Smooth muscle cell (in vitro differentiated cells): ENCODE measurements around the gene ING2. TPM values are rescaled to one million over a fixed set of nuclear protein-coding genes. Genes with fewer than 3 reads are reported as not detected.

Experiments
- DNase-seq: peaks from one replicate; lab custom pipeline; 2025; ENCODE audit not compliant: unreplicated experiment; lab: John Stamatoyannopoulos, UW
- H2AFZ ChIP-seq: fragments of 200-600 bp; sonication (generic); 2 replicates; pipeline ENCODE4 v1.6.0; 2016; ENCODE audit warnings: antibody characterized with exemption, low read depth, mild to moderate bottlenecking
- H3F3A ChIP-seq: fragments of 200-600 bp; sonication (generic); 2 replicates; pipeline ENCODE4 v1.6.0; 2017; ENCODE audit warnings: antibody characterized with exemption, low read depth
- H3K27ac ChIP-seq: fragments of 200-600 bp; sonication (generic); 2 replicates; pipeline ENCODE4 v1.5.1; 2016; ENCODE audit warnings: low read depth, mild to moderate bottlenecking
- H3K27me3 ChIP-seq: fragments of 200-600 bp; sonication (generic); 2 replicates; pipeline ENCODE4 v1.6.1; 2016; ENCODE audit warnings: low read depth, mild to moderate bottlenecking
- H3K36me3 ChIP-seq: fragments of 200-600 bp; sonication (generic); 2 replicates; pipeline ENCODE4 v1.5.1; 2016; ENCODE audit warnings: low read depth
- H3K4me1 ChIP-seq: fragments of 200-600 bp; sonication (generic); 2 replicates; pipeline ENCODE4 v1.5.1; 2016; ENCODE audit warnings: low read depth
- H3K4me2 ChIP-seq: fragments of 200-600 bp; sonication (generic); 2 replicates; pipeline ENCODE4 v1.6.0; 2016; ENCODE audit warnings: mild to moderate bottlenecking
- H3K4me3 ChIP-seq: fragments of 200-600 bp; sonication (generic); 2 replicates; pipeline ENCODE4 v1.5.1; 2016; ENCODE audit warnings: mild to moderate bottlenecking
- H3K79me2 ChIP-seq: fragments of 200-600 bp; sonication (generic); 2 replicates; pipeline ENCODE4 v1.6.0; 2016; ENCODE audit warnings: low read depth, mild to moderate bottlenecking
- H3K9ac ChIP-seq: fragments of 200-600 bp; sonication (generic); 2 replicates; pipeline ENCODE4 v1.6.0; 2016; ENCODE audit warnings: low read depth
- H3K9me3 ChIP-seq: fragments of 200-600 bp; sonication (generic); replicated peaks from 2 replicates; pipeline ENCODE4 v1.5.1; 2016; ENCODE audit warnings: low read depth
- H4K20me1 ChIP-seq: fragments of 200-600 bp; sonication (generic); 2 replicates; pipeline ENCODE4 v1.6.0; 2016; ENCODE audit warnings: low read depth
- WGBS: methylation state at CpG from one replicate; pipeline ENCODE4 v1.1.7; 2016; ENCODE audit warnings: low lambda C conversion rate; 5-methylcytosine and 5-hydroxymethylcytosine counted together
- polyA plus RNA-seq: library from polyadenylated mRNA; unstranded; fragments of >200 nt; fragmentation: Nextera tagmentation; extraction: Ambion mirVana; gene quantifications from 2 replicates; pipeline ENCODE4 v1.2.1, GENCODE V29; 2016
- total RNA-seq: library from RNA; depleted of rRNA; stranded (reverse); fragments of >200 nt; gene quantifications from 2 replicates; pipeline ENCODE4 v1.2.3, GENCODE V29; 2014
- TF ChIP-seq, protein P1 (sequence below): fragments of 200-600 bp; sonication (generic); IDR thresholded peaks from 2 replicates; pipeline ENCODE4 v1.5.1; 2017; ENCODE audit warnings: borderline replicate concordance, mild to moderate bottlenecking, antibody characterized with exemption; ENCODE audit not compliant: insufficient read depth, poor library complexity, severe bottlenecking

The ING2 gene
- total and polyA plus RNA-seq, 2 experiments from 2014 or later = 16.3 to 30.1 TPM

DNA sequence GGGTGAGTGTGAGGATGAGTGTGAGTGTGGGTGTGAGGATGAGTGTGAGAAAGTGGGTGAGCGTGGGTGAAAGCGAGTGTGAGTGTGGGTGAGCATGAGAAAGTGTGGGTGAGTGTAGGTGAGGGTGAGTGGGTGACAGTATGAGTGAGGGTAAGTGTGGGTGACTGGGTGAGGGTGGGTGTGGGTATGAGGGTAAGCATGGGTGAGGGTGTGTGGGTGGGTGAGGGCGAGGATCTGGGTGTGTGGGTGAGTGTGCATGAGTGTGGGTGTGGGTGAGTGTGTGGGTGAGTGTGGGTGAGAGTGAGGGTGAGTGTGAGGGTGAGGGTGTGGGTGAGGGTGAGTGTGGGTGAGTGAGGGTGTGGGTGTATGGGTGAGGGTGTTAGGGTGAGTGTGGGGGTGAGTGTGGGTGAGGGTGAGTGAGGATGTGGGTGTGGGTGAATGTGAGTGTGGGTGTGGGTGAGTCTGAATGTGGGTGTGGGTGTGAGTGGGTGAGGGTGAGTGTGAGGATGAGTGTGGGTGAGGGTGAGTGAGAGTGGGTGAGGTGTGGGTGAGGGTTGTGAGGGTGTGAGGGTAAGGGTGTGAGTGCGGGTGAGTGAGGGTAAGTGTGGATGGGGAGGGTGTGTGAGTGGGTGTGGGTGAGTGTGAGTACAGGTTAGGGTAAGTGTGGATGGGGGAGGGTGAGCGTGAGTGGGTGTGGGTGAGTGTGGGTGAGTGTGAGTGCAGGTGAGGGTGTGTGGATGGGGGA is 48.9 kb downstream of the ING2 start:
- WGBS = 89% methylated on average over 1 of the region's 5 CpGs

DNA sequence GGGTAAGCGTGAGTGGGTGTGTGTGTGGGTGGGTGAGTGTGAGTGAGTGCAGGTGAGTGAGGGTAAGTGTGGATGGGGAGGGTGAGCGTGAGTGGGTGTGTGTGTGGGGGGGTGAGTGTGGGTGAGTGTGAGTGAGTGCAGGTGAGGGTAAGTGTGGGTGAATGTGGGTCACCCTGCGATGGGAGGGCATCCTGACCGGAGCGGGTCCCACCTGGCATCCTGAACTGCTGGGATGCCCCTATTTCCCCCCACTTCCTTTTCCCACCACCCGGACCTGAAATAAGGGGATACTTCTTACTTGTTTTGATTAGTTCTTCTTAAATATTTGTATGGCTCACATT is 49.5 kb downstream of the ING2 start:
- Histone ChIP-seq H3K9ac (no peak overlapping the region), H3K4me2 (no peak overlapping the region), H3K27ac (no peak overlapping the region), H3F3A (no peaks in the 10 kb centered on the region), H2AFZ (no peak overlapping the region), H3K9me3 (no peaks in the 10 kb centered on the region), H3K4me3 (no peak overlapping the region), H3K27me3 (no peaks in the 10 kb centered on the region), H3K4me1 (peaks cover 2% of the 10 kb centered on the region), H3K36me3 (no peaks in the 10 kb centered on the region), H4K20me1 (no peaks in the 10 kb centered on the region), H3K79me2 (no peaks in the 10 kb centered on the region)
- WGBS = 95% methylated on average over 4 of the region's 6 CpGs
- DNase-seq = no peak
- TF ChIP-seq, protein P1, sequence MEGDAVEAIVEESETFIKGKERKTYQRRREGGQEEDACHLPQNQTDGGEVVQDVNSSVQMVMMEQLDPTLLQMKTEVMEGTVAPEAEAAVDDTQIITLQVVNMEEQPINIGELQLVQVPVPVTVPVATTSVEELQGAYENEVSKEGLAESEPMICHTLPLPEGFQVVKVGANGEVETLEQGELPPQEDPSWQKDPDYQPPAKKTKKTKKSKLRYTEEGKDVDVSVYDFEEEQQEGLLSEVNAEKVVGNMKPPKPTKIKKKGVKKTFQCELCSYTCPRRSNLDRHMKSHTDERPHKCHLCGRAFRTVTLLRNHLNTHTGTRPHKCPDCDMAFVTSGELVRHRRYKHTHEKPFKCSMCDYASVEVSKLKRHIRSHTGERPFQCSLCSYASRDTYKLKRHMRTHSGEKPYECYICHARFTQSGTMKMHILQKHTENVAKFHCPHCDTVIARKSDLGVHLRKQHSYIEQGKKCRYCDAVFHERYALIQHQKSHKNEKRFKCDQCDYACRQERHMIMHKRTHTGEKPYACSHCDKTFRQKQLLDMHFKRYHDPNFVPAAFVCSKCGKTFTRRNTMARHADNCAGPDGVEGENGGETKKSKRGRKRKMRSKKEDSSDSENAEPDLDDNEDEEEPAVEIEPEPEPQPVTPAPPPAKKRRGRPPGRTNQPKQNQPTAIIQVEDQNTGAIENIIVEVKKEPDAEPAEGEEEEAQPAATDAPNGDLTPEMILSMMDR = no peak

More for the DNA sequence above, 48.9 kb downstream of the ING2 start:
- H3K9me3 ChIP-seq = no peaks in the 10 kb centered on the region
- H3K79me2 ChIP-seq = no peaks in the 10 kb centered on the region
- no peak overlapping the region for H3K4me2 ChIP-seq
- H3K4me3 ChIP-seq = no peak overlapping the region
- no peaks in the 10 kb centered on the region for H3F3A ChIP-seq
- H3K36me3 ChIP-seq = no peaks in the 10 kb centered on the region
- no peak for DNase-seq
- H3K9ac ChIP-seq = no peak overlapping the region
- H3K27ac ChIP-seq = no peak overlapping the region
- TF ChIP-seq, protein P1 = no peak
- H3K4me1 ChIP-seq = no peaks in the 10 kb centered on the region
- no peak overlapping the region for H2AFZ ChIP-seq
- no peaks in the 10 kb centered on the region for H3K27me3 ChIP-seq
- no peaks in the 10 kb centered on the region for H4K20me1 ChIP-seq

DNA sequence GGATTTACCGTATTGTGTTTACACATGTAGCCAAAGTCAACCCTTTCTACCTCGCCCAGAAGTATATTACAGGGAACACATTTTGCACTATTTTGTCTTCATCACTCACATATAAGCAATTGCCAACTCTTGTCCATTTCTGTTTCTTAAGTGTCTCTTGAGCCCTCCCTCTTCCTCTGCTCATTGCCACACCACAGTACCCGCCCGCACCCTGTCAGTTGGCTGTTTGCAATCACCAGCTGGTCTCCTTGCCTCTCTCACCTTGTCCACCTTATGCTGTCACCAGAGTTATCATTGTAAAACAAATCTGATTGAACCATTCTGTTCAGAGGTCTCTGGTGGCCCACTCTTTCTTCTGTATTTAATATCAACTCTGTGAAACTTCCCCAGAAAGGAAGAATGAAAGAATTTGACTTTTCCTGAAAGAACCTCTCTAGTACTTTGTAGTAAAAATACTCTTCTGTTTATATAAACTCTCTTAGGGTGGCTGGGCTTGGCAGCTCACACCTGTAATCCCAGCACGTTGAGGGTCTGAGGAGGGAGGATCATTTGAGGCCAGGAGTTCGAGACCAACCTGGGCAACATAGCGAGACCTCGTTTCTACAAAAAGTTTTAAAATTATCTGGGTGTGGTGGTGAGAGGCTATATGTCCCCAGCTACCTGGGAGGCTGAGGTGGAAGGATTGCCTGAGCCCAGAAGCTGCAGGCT is 50.2 kb downstream of the ING2 start:
- Histone ChIP-seq H3K4me2 (no peak overlapping the region), H3K27ac (no peak overlapping the region), H4K20me1 (no peaks in the 10 kb centered on the region), H3K9ac (no peak overlapping the region), H3K36me3 (no peaks in the 10 kb centered on the region), H3K4me1 (peaks cover 6% of the 10 kb centered on the region), H3F3A (no peaks in the 10 kb centered on the region), H3K4me3 (no peak overlapping the region), H3K79me2 (no peaks in the 10 kb centered on the region), H3K9me3 (no peaks in the 10 kb centered on the region), H3K27me3 (no peaks in the 10 kb centered on the region), H2AFZ (no peak overlapping the region)
- WGBS = 88% methylated on average over 8 of the region's 8 CpGs
- no peak for DNase-seq
- TF ChIP-seq, protein P1 = no peak
